Activated T-helper 1 cell treated with anti-CD3 and anti-CD28 coated beads, Interleukin-2, amount 50 U/mL, for 16 hours (primary cell): ENCODE data around the gene C21orf91.
A peak's percentile ranks its signal among the peaks of the same experiment; 100 is the strongest.
"Not testable (repeated sequence)": the region's sequence is repeated elsewhere in the genome, so short reads cannot be mapped to it uniquely, and the experiment has no call there.

ENCODE experiments used
- DNase-seq, 2 donors: peaks; one replicate each; pipeline ENCODE4 v3.0.0-alpha.2; 2020; ENCODE audit warnings: low read depth in 1 of 2, low spot score in 1 of 2

The C21orf91 gene

GRCh38 chr21:17779496-17779895 is 39.7 kb downstream of the C21orf91 start:
- no peak for DNase-seq

- DNase-seq, result no peak
Measured at GRCh38 chr21:17777072-17777765, 41.9 kb downstream of the C21orf91 start.

GRCh38 chr21:17775431-17776126 is 43.6 kb downstream of the C21orf91 start:
- DNase-seq, result peak; percentile 24 to 37

- DNase-seq, result not testable (repeated sequence)
Measured at GRCh38 chr21:17775021-17775420, 44.1 kb downstream of the C21orf91 start.

GRCh38 chr21:17769447-17769845 is 49.7 kb downstream of the C21orf91 start:
- DNase-seq, result no peak

GRCh38 chr21:17768840-17769446 is 50.2 kb downstream of the C21orf91 start:
- DNase-seq, result no peak

- DNase-seq, result no peak
Measured at GRCh38 chr21:17765207-17765606, 53.9 kb downstream of the C21orf91 start.

- no peak for DNase-seq
Measured at GRCh38 chr21:17763288-17764037, 55.7 kb downstream of the C21orf91 start.

- no peak for DNase-seq
Measured at GRCh38 chr21:17759511-17760178, 59.5 kb downstream of the C21orf91 start.

GRCh38 chr21:17758683-17759082 is 60.5 kb downstream of the C21orf91 start:
- DNase-seq, result no peak

- DNase-seq, result no peak
Measured at GRCh38 chr21:17757671-17758070, 61.5 kb downstream of the C21orf91 start.

GRCh38 chr21:17753736-17754135 is 65.4 kb downstream of the C21orf91 start:
- DNase-seq, result no peak

GRCh38 chr21:17752171-17752570 is 67.0 kb downstream of the C21orf91 start:
- no peak for DNase-seq

- no peak for DNase-seq
Measured at GRCh38 chr21:17746920-17747319, 72.2 kb downstream of the C21orf91 start.

- DNase-seq, result no peak
Measured at GRCh38 chr21:17745086-17745485, 74.1 kb downstream of the C21orf91 start.

GRCh38 chr21:17742940-17743592 is 76.1 kb downstream of the C21orf91 start:
- DNase-seq, result no peak

GRCh38 chr21:17742181-17742580 is 77.0 kb downstream of the C21orf91 start:
- no peak for DNase-seq
